MCF 10A (cell line): ENCODE results near the gene DNAH3. TPM values are rescaled to one million over a fixed set of nuclear protein-coding genes. Genes with fewer than 3 reads are reported as not detected.
"Not testable (repeated sequence)": the region's sequence is repeated elsewhere in the genome, so short reads cannot be mapped to it uniquely, and the experiment has no call there.

Source experiments
- BruUV-seq: library from RNA; stranded (reverse); fragments of 400-500 nt; replicated peaks from 2 replicates; lab custom pipeline; 2021; lab: Mats Ljungman, UMichigan
- CTCF ChIA-PET: fragments of 300-600 bp; sonication (Branson Sonifier 250); formaldehyde crosslinking; extraction: SDS; loops from one replicate; lab custom pipeline; 2021; ENCODE audit warnings: antibody characterized with exemption, inconsistent platforms; lab: Yijun Ruan, JAX
- POLR2A ChIA-PET: fragments of 300-600, 350-650 bp; sonication (Branson Sonifier 250); formaldehyde crosslinking; extraction: SDS; loops from one replicate; lab custom pipeline; 2020; ENCODE audit warnings: antibody characterized with exemption, inconsistent platforms; lab: Yijun Ruan, JAX
- DNase-seq: peaks from one replicate; pipeline ENCODE4 v3.0.0-alpha.2; 2018; ENCODE audit not compliant: unreplicated experiment
- H3K27ac Mint-ChIP-seq: one replicate; pipeline ENCODE4 v1.8.0; 2022; ENCODE audit warnings: mild to moderate bottlenecking, low read depth, mixed read lengths; ENCODE audit not compliant: unreplicated experiment
- H3K27me3 Mint-ChIP-seq: one replicate; pipeline ENCODE4 v1.8.0; 2022; ENCODE audit warnings: mixed read lengths; ENCODE audit not compliant: insufficient read depth, unreplicated experiment
- H3K36me3 Mint-ChIP-seq: one replicate; pipeline ENCODE4 v1.8.0; 2022; ENCODE audit warnings: mild to moderate bottlenecking, moderate library complexity, mixed read lengths; ENCODE audit not compliant: insufficient read depth, unreplicated experiment
- H3K4me1 Mint-ChIP-seq: one replicate; pipeline ENCODE4 v1.8.0; 2022; ENCODE audit warnings: mixed read lengths; ENCODE audit not compliant: insufficient read depth, unreplicated experiment
- H3K4me3 Mint-ChIP-seq: one replicate; pipeline ENCODE4 v1.8.0; 2022; ENCODE audit warnings: mild to moderate bottlenecking, moderate library complexity, mixed read lengths; ENCODE audit not compliant: unreplicated experiment
- H3K9me3 Mint-ChIP-seq: one replicate; pipeline ENCODE4 v1.8.0; 2022; ENCODE audit warnings: mixed read lengths; ENCODE audit not compliant: unreplicated experiment
- CTCF ChIP-seq: fragments of 200-600 bp; IDR thresholded peaks from one replicate; pipeline ENCODE4 v1.8.0; 2022; ENCODE audit warnings: antibody characterized with exemption, mild to moderate bottlenecking; ENCODE audit not compliant: unreplicated experiment
- intact Hi-C: fragments of 100-400 bp; cut with micrococcal nuclease; formaldehyde crosslinking; loops from 2 replicates; pipeline ENCODE4 v1.14.1; 2022
- total RNA-seq: library from RNA; stranded (reverse); gene quantifications from 2 replicates; pipeline ENCODE4 v1.2.3, GENCODE V29; 2022

The DNAH3 gene
- total RNA-seq, 1 experiment from 2014 or later: not detected

- no peaks in the 10 kb centered on the region for H3K36me3 Mint-ChIP-seq
- POLR2A ChIA-PET: no interaction called here
- no TSS peak for BruUV-seq
- H3K27ac Mint-ChIP-seq: no peak overlapping the region
- H3K4me1 Mint-ChIP-seq: no peaks in the 10 kb centered on the region
- CTCF ChIA-PET: interaction anchor here (1.3 to 2.4 kb wide), 2 partner anchors 9 to 104 kb away, joined by 4 to 8 read pairs; no protein-coding TSS in a partner anchor
- H3K4me3 Mint-ChIP-seq: no peak overlapping the region
- no peaks in the 10 kb centered on the region for H3K9me3 Mint-ChIP-seq
- peaks cover 39% of the 10 kb centered on the region for H3K27me3 Mint-ChIP-seq
- TF ChIP-seq CTCF: no peak
- intact Hi-C loops: no loop called here
- DNase-seq: no peak
These were observed 46.5 kb upstream of the DNAH3 start for GRCh38 chr16:21197112-21197511.

GRCh38 chr16:21195330-21195729 lies 44.7 kb upstream of the DNAH3 start:
- DNase-seq, POLR2A ChIA-PET, H3K27ac Mint-ChIP-seq, BruUV-seq, H3K4me3 Mint-ChIP-seq, H3K9me3 Mint-ChIP-seq, intact Hi-C loops, H3K4me1 Mint-ChIP-seq, H3K36me3 Mint-ChIP-seq: not testable (repeated sequence)
- CTCF ChIA-PET: interaction anchor here (0.6 to 2.4 kb wide), 3 partner anchors 7 to 369 kb away, joined by 3 to 8 read pairs (median 4); no protein-coding TSS in a partner anchor
- H3K27me3 Mint-ChIP-seq: peaks cover 21% of the 10 kb centered on the region

- POLR2A ChIA-PET: no interaction called here
These were observed 44.2 kb upstream of the DNAH3 start for GRCh38 chr16:21194771-21195301.

GRCh38 chr16:21192991-21193390 lies 42.3 kb upstream of the DNAH3 start:
- ChIA-PET CTCF (interaction anchor here (0.7 kb wide), 1 partner anchor 44 kb away, joined by 3 read pairs; no protein-coding TSS in a partner anchor), POLR2A (interaction anchor here (0.6 kb wide), 1 partner anchor 289 kb away, joined by 3 read pairs; no protein-coding TSS in a partner anchor)

More at GRCh38 chr16:21194771-21195301, 44.2 kb upstream of the DNAH3 start:
- no peaks in the 10 kb centered on the region for H3K36me3 Mint-ChIP-seq
- no peak for DNase-seq
- no TSS peak for BruUV-seq
- CTCF ChIA-PET: interaction anchor here (0.6 to 0.9 kb wide), 2 partner anchors 106 to 370 kb away, joined by 3 to 4 read pairs; no protein-coding TSS in a partner anchor
- no peaks in the 10 kb centered on the region for H3K9me3 Mint-ChIP-seq
- intact Hi-C loops: no loop called here
- TF ChIP-seq CTCF: no peak
- H3K27me3 Mint-ChIP-seq: peaks cover 16% of the 10 kb centered on the region
- H3K4me1 Mint-ChIP-seq: no peaks in the 10 kb centered on the region
- no peak overlapping the region for H3K4me3 Mint-ChIP-seq
- no peak overlapping the region for H3K27ac Mint-ChIP-seq

More at GRCh38 chr16:21192991-21193390, 42.3 kb upstream of the DNAH3 start:
- Mint-ChIP-seq H3K4me3 (no peak overlapping the region), H3K9me3 (no peaks in the 10 kb centered on the region), H3K36me3 (no peaks in the 10 kb centered on the region), H3K4me1 (no peaks in the 10 kb centered on the region), H3K27ac (no peak overlapping the region), H3K27me3 (peaks cover 14% of the 10 kb centered on the region)
- intact Hi-C loops: no loop called here
- no TSS peak for BruUV-seq
- DNase-seq: no peak
- no peak for TF ChIP-seq CTCF
